AG04450 (cell line): ENCODE measurements around the gene CCDC142. TPM values are rescaled to one million over a fixed set of nuclear protein-coding genes. Genes with fewer than 3 reads are reported as not detected.
"Not testable (repeated sequence)": the region's sequence is repeated elsewhere in the genome, so short reads cannot be mapped to it uniquely, and the experiment has no call there.

Experiments
- CTCF ChIA-PET: fragments of 300-600, 350-600 bp; formaldehyde crosslinking; extraction: SDS; loops from one replicate; lab custom pipeline; 2022; ENCODE audit warnings: antibody characterized with exemption, inconsistent platforms; lab: Charles Lee
- POLR2A ChIA-PET: fragments of 350-600 bp; formaldehyde crosslinking; extraction: SDS; loops from one replicate; lab custom pipeline; 2021; ENCODE audit warnings: antibody characterized with exemption, inconsistent platforms; lab: Yijun Ruan, JAX
- DNase-seq: peaks from one replicate; pipeline ENCODE4 v3.0.0-alpha.2; 2011; ENCODE audit warnings: low read depth, low spot score
- H3K27ac ChIP-seq: one replicate; pipeline ENCODE4 v1.5.1; 2012; ENCODE audit warnings: low read depth, low read length, control low read depth
- H3K27me3 ChIP-seq: one replicate; pipeline ENCODE4 v1.6.0; 2012; ENCODE audit warnings: low read length; ENCODE audit not compliant: control insufficient read depth, insufficient read depth
- H3K4me3 ChIP-seq: 2 replicates; pipeline ENCODE4 v1.5.1; 2011; ENCODE audit warnings: mild to moderate bottlenecking, low read depth, low read length, control low read depth
- H3K9me3 ChIP-seq: 2 replicates; pipeline ENCODE4 v1.5.1; 2012; ENCODE audit warnings: low read length; ENCODE audit not compliant: control insufficient read depth, insufficient read depth
- CTCF ChIP-seq: IDR thresholded peaks from 2 replicates; pipeline ENCODE4 v1.5.1; 2011; ENCODE audit warnings: low read depth, low read length, control low read depth, inconsistent platforms
- polyA plus RNA-seq: library from polyadenylated mRNA; depleted of rRNA; stranded (reverse); fragments of >200 nt; gene quantifications from 2 replicates; pipeline ENCODE4 v1.2.3, GENCODE V29; 2011

CCDC142 gene
- polyA plus RNA-seq, 1 experiment: 4.5 TPM

DNA sequence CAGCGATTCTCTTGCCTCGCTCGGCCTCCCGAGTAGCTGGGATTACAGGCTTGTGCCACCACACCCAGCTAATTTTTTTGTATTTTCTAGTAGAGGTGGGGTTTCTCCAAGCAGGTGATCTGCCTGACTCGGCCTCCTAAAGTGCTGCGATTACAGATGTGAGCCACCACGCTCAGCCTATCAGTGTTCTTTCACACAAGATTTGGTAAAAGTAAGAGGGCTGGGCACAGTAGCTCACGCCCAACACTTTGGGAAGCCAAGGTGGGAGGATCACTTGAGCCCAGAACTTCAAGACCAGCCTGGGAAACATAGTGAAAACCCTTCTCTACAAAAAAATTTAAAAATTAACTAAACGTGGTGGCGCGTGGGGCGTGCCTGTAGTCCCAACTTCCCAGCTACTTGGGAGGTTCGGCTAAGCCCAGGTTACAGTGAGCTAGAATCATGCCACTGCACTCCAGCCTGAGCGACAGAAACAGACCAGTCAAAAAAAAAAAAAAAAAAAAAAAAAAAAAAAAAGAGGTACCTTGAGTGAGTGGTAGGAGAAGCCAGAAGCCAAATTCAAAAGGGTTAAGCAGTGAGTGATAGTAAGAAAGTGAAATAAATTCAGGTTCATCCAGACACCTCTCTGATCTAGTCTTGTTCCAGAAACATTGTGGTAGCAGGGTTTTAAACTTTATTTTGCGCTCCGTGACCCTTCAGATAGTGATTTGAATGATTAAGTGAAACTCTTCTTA lies 11.3 kb downstream of the CCDC142 start:
- no peak for TF ChIP-seq CTCF
- Histone ChIP-seq H3K4me3 (peak overlapping the region; percentile 89), H3K27me3 (no peaks in the 10 kb centered on the region), H3K27ac (peak overlapping the region; percentile 89), H3K9me3 (no peaks in the 10 kb centered on the region; the same call in 1 of the 2 replicates)
- ChIA-PET CTCF (interaction anchor here (0.6 to 1.4 kb wide), 3 partner anchors 12 to 118 kb away, joined by 3 to 5 read pairs (median 4); partner anchors contain the start of genes CCDC142, INO80B and TTC31), POLR2A (interaction anchor here (2.9 kb wide), 1 partner anchor 13 kb away, joined by 13 read pairs; the partner anchor contains the start of gene WBP1)
- DNase-seq: no peak

GRCh38 chr2:74470742-74471141 lies 12.1 kb downstream of the CCDC142 start:
- not testable (repeated sequence) for H3K27me3 ChIP-seq, DNase-seq, H3K4me3 ChIP-seq, H3K9me3 ChIP-seq, H3K27ac ChIP-seq
- POLR2A ChIA-PET: interaction anchor here (2.9 kb wide), 1 partner anchor 12 kb away, joined by 13 read pairs; the partner anchor contains the start of gene WBP1
- CTCF ChIA-PET: interaction anchor here (0.6 to 1.4 kb wide), 2 partner anchors 12 to 16 kb away, joined by 3 to 5 read pairs; partner anchors contain the start of genes CCDC142, INO80B and TTC31

DNA sequence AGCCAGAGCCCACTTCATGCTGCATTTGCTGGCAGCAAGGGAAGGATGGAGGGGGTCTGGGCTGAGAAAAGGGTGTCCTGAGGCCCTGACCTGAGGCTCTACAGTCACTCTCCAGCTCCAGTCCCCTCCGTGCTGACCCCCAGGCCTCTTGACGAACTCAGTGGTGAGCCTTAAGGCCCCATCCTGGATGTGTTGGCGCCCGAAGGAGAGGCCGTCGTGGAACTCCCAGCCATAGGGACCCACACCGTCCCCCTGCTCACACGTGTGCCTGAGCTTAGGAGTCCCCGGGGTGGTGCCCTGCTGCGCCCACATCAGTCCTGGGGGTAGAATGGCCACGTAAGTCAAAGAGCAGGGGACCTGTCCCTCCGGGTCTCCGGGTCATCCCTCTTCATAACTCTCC lies 18.4 kb downstream of the CCDC142 start:
- POLR2A ChIA-PET: interaction anchor here (1.0 to 1.4 kb wide), 2 partner anchors 10 to 112 kb away, joined by 3 read pairs; partner anchors contain the start of gene INO80B

GRCh38 chr2:74462786-74463105 lies 20.1 kb downstream of the CCDC142 start:
- no peaks in the 10 kb centered on the region; the same call in 1 of the 2 replicates for H3K9me3 ChIP-seq
- TF ChIP-seq CTCF: no peak
- POLR2A ChIA-PET: no interaction called here
- no peak overlapping the region for H3K27ac ChIP-seq
- no peak for DNase-seq
- H3K27me3 ChIP-seq: no peaks in the 10 kb centered on the region
- no peak overlapping the region for H3K4me3 ChIP-seq
- CTCF ChIA-PET: no interaction called here

More for the DNA sequence above, 18.4 kb downstream of the CCDC142 start:
- Histone ChIP-seq H3K4me3 (peak overlapping the region; percentile 82), H3K27ac (no peak overlapping the region), H3K27me3 (no peaks in the 10 kb centered on the region), H3K9me3 (no peaks in the 10 kb centered on the region; the same call in 1 of the 2 replicates)
- no peak for TF ChIP-seq CTCF
- CTCF ChIA-PET: interaction anchor here (0.7 to 1.1 kb wide), 3 partner anchors 14 to 55 kb away, joined by 3 to 4 read pairs (median 3); no protein-coding TSS in a partner anchor
- no peak for DNase-seq

DNA sequence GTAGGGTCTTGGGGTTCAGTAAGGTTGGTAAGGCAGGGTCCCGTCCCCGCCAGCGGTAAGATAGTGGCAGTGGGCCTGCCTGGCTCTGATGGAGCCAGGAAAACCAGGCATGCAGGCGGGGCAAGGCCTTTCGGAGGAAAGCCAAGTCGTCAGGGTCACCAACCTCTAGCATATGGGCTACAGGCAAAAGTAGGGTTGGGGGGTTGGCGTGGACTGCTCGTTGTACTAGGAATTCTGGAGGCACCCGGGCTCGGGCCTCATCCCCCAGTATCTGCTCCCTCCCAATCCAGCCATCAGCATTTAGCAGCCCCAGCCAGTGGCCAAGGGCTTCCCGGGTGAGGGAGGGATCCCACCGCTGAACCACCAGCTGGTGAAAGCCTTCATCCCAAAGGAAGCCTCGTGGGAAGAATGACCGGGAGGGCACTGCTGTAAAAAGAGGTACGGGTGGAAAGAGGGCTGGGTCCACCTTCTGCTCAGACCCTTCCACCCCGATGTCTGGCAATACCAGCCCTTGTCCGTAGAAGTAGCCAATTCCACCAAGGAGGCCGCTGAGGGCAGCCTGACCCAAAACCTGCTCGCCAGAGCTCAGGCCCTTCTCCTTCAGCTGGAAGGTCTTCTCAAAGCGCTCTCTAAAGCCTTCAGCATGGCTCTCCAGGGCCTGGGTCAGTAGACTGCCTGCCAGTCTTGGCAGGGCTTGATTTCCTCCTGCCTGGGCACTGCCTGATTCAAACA lies 20.6 kb downstream of the CCDC142 start:
- no peak for DNase-seq
- ChIA-PET CTCF (interaction anchor here (1.2 kb wide), 1 partner anchor 160 kb away, joined by 14 read pairs; no protein-coding TSS in a partner anchor), POLR2A (no interaction called here)
- H3K27me3 ChIP-seq: no peaks in the 10 kb centered on the region
- H3K4me3 ChIP-seq: no peak overlapping the region
- TF ChIP-seq CTCF: no peak
- peak overlapping the region; percentile 11 for H3K27ac ChIP-seq
- H3K9me3 ChIP-seq: no peaks in the 10 kb centered on the region; the same call in 1 of the 2 replicates
